Activated T-cell treated with anti-CD3 and anti-CD28 coated beads, Interleukin-2, amount 50 U/mL, for 48 hours (primary cell): Measurements from ENCODE around the gene BCL2L12.
"Not testable (repeated sequence)": the region's sequence is repeated elsewhere in the genome, so short reads cannot be mapped to it uniquely, and the experiment has no call there.

Source experiments
- DNase-seq, 2 experiments: peaks; one replicate each; pipeline ENCODE4 v3.0.0-alpha.2; 2020

Gene BCL2L12, protein sequence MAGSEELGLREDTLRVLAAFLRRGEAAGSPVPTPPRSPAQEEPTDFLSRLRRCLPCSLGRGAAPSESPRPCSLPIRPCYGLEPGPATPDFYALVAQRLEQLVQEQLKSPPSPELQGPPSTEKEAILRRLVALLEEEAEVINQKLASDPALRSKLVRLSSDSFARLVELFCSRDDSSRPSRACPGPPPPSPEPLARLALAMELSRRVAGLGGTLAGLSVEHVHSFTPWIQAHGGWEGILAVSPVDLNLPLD

DNA sequence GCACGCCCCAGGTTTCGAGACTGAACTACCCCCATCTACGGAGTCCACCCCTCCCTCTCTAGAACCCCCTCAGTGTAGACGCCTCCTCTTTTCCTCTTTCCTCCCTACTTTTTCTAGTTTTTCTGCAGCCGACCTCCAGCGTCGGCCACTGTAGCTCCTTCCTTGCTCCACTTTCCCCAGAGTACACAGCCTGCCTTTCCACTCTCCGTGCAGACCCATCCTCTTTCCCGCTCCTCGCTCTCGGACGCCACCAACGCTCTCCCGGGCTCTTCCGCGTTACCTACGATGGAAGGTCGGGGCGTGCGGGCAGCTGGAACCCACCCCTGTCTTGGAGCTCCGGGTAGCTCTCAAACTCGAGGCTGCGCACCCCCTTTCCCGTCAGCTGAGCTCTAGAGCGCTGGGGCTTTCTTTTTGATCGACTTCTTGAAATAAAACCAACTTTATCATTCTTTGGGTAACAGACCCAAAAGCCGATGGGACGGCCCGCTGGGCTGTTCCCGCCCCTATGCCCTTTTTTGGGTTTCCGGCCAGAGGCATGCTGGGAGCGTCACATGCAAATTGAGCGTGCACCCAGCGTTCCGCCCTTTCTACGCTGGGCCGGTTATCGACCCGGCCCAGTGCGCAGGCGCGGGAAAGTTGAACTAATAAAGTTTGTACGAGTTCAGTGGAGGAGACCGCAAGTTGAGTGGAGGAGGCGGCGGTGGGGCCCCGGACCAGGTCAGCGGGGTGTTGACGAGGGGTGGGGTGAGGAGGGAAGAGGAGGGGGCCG is at the start of gene BCL2L12, which contains the start of gene IRF3:
TSS of gene BCL2L12 (plus strand) at position 583 of the 769 bp plus-strand sequence. CDS start 760 bp downstream, outside the sequence.
TSS of gene IRF3 (minus strand) at position 507 of the 769 bp plus-strand sequence. CDS start 1,019 bp downstream, outside the sequence.
- peak; percentile 99 for DNase-seq

- DNase-seq, result no peak
Observed at GRCh38 chr19:49616532-49616931, 49.2 kb upstream of the BCL2L12 start.

- no peak for DNase-seq
Observed at GRCh38 chr19:49616945-49617344, 48.8 kb upstream of the BCL2L12 start.

- DNase-seq, result not testable (repeated sequence)
Observed at GRCh38 chr19:49617860-49618259, 47.9 kb upstream of the BCL2L12 start.

GRCh38 chr19:49624967-49625910 is 40.5 kb upstream of the BCL2L12 start:
- no peak for DNase-seq

DNA sequence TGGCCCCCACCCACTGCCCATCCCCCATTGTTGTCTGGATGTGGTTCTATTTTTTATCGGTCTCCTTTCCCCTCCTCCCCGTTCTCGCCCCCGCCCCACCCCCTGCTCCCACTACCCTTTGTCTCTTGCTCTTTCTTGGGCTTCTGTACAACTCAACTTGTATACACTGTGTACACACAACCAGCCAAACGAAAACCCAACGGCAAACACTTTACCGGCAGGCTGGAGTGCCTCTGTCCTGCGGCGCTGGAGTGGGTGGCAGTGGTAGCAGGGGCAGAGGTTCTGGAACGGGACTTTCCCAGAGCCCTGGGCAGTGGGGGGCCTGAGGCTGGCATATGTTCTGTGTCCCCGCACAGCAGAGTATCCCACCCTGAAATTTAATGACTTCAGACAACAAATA is 39.5 kb upstream of the BCL2L12 start:
- no peak for DNase-seq

DNA sequence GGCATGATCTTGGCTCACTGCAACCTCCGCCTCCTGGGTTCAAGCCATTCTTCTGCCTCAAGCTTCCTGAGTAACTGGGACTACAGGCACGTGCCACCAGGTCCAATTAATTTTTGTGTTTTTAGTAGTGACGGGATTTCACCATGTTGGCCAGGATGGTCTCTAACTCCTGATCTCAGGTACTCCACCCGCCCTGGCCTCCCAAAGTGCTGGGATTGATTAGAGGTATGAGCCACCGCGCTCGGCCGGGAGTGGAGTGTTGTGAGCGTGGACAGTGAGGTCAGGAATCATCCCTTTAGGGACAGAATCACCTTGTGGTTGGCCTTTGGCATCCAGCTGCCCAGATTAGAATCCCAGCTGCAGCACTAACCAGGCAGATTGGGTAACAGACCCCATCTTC is 36.1 kb upstream of the BCL2L12 start:
- DNase-seq, result no peak

- DNase-seq, result no peak
Observed at GRCh38 chr19:49631014-49631588, 34.6 kb upstream of the BCL2L12 start.

GRCh38 chr19:49631610-49632192 is 34.0 kb upstream of the BCL2L12 start:
- DNase-seq, result no peak

- DNase-seq, result no peak
Observed at GRCh38 chr19:49632576-49632975, 33.2 kb upstream of the BCL2L12 start.

DNA sequence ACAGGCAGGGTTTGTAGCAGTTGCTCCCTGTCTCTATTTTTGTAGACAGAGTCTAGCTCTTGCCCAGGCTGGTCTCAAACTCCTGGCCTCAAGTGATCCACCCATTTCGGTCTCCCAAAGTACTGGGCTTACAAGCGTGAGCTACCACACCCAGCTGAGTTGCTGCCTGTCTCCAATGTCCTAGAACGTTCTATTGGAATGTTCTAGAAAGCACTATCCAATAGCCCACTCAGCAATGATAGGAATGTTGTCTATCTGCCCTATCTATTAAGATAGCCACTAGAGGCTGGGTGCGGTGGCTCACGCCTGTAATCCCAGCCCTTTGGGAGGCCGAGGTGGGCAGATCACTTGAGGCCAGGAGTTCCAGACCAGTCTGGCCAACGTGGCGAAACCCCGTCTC is 32.5 kb upstream of the BCL2L12 start:
- not testable (repeated sequence) for DNase-seq

DNA sequence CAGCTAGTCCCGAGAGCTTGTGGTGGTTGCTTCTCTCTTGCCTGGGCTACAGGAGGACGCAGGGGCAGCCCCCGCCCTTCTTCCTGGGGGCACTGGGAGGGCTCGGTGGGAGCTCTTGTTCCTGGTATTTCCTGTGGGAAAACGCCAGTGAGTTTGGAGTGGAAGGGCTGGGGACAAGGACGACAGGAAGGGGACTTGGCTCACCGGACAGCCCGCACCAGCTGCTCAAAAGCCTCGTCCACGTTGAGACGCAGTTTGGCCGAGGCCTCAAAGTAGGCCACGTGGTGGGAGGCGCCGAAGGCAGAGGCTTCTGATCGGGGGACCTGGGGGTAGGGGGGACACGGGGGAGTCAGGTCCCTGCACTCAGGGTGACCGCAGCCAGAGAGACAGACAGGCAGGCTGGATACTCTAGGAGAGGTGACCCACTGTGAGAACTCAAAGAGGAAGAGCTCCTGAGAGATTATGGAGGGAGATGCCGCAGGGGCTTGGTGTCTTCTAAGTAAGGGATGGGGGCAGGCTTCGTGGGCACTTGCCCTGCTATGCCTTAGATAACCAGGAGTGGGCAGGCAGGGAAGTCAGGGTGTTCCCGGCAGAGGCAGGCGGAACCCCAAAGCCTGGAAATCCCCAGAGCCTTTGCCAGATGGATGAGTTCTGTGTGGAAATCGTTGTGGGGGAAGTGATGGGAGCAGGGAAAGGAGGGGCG is 30.1 kb upstream of the BCL2L12 start:
- DNase-seq, result no peak

- no peak for DNase-seq
Observed at GRCh38 chr19:49636233-49636932, 29.4 kb upstream of the BCL2L12 start.

GRCh38 chr19:49637821-49638738 is 27.7 kb upstream of the BCL2L12 start:
- DNase-seq, result no peak

GRCh38 chr19:49639401-49640112 is 26.2 kb upstream of the BCL2L12 start:
- DNase-seq, result no peak

- peak; percentile 100 for DNase-seq
Observed at GRCh38 chr19:49640113-49640898, 25.4 kb upstream of the BCL2L12 start, which contains the start of gene RRAS. Gene RRAS (minus strand): TSS chr19:49640143. CDS start chr19:49640098, 45 bp downstream.

DNA sequence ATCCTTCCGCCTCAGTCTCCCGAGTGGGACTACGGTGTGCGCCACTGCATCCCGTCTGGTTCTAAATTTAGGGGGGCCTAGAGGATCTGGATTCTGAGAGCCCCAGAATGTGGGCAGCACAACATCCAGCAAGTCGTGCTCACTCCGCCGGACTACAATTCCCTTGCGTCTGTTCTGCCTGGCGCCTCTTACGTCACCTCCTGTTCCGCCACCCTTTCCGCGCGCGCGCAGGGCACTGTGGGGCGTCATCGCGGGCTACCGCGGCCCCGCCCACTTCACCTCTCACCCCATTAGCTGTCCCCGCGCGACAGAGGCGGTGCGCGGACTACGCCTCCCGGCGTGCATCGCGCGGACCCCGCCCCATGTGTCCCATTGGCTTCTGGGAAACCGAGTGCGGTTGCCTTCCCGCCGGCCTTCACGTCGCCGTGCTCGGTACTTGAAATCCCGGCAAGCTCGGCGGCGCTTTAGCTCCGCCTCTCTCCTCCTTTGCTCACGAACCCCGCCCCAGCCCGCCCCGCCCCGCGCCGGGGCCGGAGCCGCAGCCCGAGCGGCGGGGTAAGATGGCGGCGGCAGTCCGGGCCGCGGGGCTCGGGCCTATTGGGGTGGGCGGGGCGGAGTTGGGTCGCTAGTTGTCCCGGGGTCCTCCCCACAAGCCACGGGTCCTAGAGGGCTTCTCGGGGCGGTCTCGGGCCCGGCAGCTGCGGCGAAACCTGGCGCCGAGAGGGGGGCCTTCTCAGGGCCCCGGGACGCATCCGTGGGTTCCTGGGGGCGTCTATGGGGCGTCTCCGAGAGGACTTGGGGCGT is 23.8 kb upstream of the BCL2L12 start, which contains the start of gene SCAF1:
TSS of gene SCAF1 (plus strand) at position 522 of the 804 bp plus-strand sequence. CDS start 2,818 bp downstream, outside the sequence.
- peak; percentile 99 for DNase-seq
